Measurements from ENCODE around the gene PAQR9. TPM values are rescaled to one million over a fixed set of nuclear protein-coding genes. Genes with fewer than 3 reads are reported as not detected.

PAQR9 gene
- total and polyA plus RNA-seq, 11 donors = 5.0 to 20.5 (median 13.8) TPM

- Histone ChIP-seq H3K36me3 (no peaks in the 10 kb centered on the region), H3K4me1 (peaks cover 0 to 40% (median 1%) of the 10 kb centered on the region in 12 donors), H3K4me3 (peak overlapping the region in 7 of 12 donors; percentile 16 to 87 (median 28)), H3K9me3 (no peaks in the 10 kb centered on the region), H3K27me3 (peaks cover 0 to 60% (median 8%) of the 10 kb centered on the region in 9 donors), H3K27ac (peak overlapping the region in 2 of 12 donors; percentile 16 to 29)
- WGBS, 4 donors = 63 to 81% (median 70%) methylated on average over 2 of the region's 2 CpGs
- DNase-seq (no peak), ATAC-seq (no peak)
- intact Hi-C loops (cut with DNase I) = no loop called here
- TF ChIP-seq POLR2A (IDR thresholded peaks at IDR 0.05) (no peak), CTCF (IDR thresholded peaks at IDR 0.05) (no peak)
Measured at GRCh38 chr3:142961539-142961938, 1.9 kb downstream of the PAQR9 start.

- H3K9me3 ChIP-seq = no peaks in the 10 kb centered on the region
- H3K27ac ChIP-seq = peak overlapping the region in 1 of 12 donors; percentile 65
- no peak for TF ChIP-seq POLR2A (IDR thresholded peaks at IDR 0.05)
- peaks cover 0 to 42% (median 1%) of the 10 kb centered on the region in 12 donors for H3K4me1 ChIP-seq
- 84 to 90% (median 85%) methylated on average over 1 of the region's 1 CpG for WGBS, 4 donors
- no peaks in the 10 kb centered on the region for H3K36me3 ChIP-seq
- intact Hi-C loops (cut with DNase I) = no loop called here
- DNase-seq = no peak
- ATAC-seq = no peak
- H3K27me3 ChIP-seq = peaks cover 0 to 59% (median 8%) of the 10 kb centered on the region in 9 donors
- peak overlapping the region in 1 of 12 donors; percentile 8 for H3K4me3 ChIP-seq
Measured at GRCh38 chr3:142960322-142960850, 3.1 kb downstream of the PAQR9 start.

GRCh38 chr3:142958707-142959106 lies 4.8 kb downstream of the PAQR9 start:
- ATAC-seq (peak; percentile 45 to 74 (median 68)), DNase-seq (peak in 1 of 5 donors; percentile 36)
- peaks cover 0 to 42% (median 4%) of the 10 kb centered on the region in 9 donors for H3K27me3 ChIP-seq
- intact Hi-C loops (cut with DNase I) = no loop called here
- WGBS, 4 donors = 41 to 51% (median 44%) methylated on average over 6 of the region's 6 CpGs
- TF ChIP-seq CTCF (IDR thresholded peaks at IDR 0.05) (no peak), POLR2A (IDR thresholded peaks at IDR 0.05) (no peak)
- H3K9me3 ChIP-seq = no peaks in the 10 kb centered on the region
- peak overlapping the region in 10 of 12 donors; percentile 5 to 78 (median 64) for H3K27ac ChIP-seq
- H3K36me3 ChIP-seq = no peaks in the 10 kb centered on the region
- H3K4me1 ChIP-seq = peaks cover 0 to 35% (median 1%) of the 10 kb centered on the region in 12 donors
- H3K4me3 ChIP-seq = no peak overlapping the region

- Histone ChIP-seq H3K4me3 (no peak overlapping the region), H3K4me1 (peaks cover 0 to 28% (median 1%) of the 10 kb centered on the region in 12 donors), H3K9me3 (no peaks in the 10 kb centered on the region), H3K36me3 (no peaks in the 10 kb centered on the region), H3K27me3 (peaks cover 0 to 3% (median 0%) of the 10 kb centered on the region in 9 donors), H3K27ac (no peak overlapping the region)
- ATAC-seq (peak in 1 of 4 donors; percentile 24), DNase-seq (no peak)
- intact Hi-C loops (cut with DNase I) = no loop called here
- TF ChIP-seq POLR2A (IDR thresholded peaks at IDR 0.05) (no peak), CTCF (IDR thresholded peaks at IDR 0.05) (no peak)
- WGBS, 4 donors = 80 to 85% (median 83%) methylated on average over 3 of the region's 3 CpGs
Measured at GRCh38 chr3:142953443-142953842, 10.0 kb downstream of the PAQR9 start.

Data from heart left ventricle (tissue), 16 donors.